Measurements from ENCODE around the gene BTG2. TPM values are rescaled to one million over a fixed set of nuclear protein-coding genes. Genes with fewer than 3 reads are reported as not detected.

The BTG2 gene
- total RNA-seq, 4 donors from 2014 or later = 41.9 to 82.1 (median 51.9) TPM

- Histone ChIP-seq H3K27ac (peak overlapping the region; percentile 99 to 100 (median 99)), H3K27me3 (no peaks in the 10 kb centered on the region), H3K9me3 (no peaks in the 10 kb centered on the region), H3K4me3 (replicated peaks in 1 of 3) (peak overlapping the region; percentile 88 to 99 (median 96)), H3K36me3 (peaks cover 0 to 37% of the 10 kb centered on the region in 2 donors), H3K4me1 (peaks cover 27 to 48% of the 10 kb centered on the region in 2 donors)
- peak; percentile 97 to 98 for DNase-seq
- 0 to 1% methylated on average over 7 to 11 of the region's 22 CpGs for WGBS, 2 donors
- intact Hi-C loops (cut with DNase I) = no loop called here
- peak in 3 of 6 experiments; percentile 12 to 50 (median 17) for TF ChIP-seq CTCF (IDR thresholded peaks at IDR 0.05)
- TF ChIP-seq POLR2A (IDR thresholded peaks at IDR 0.05) = peak; percentile 58 to 95
Observed at GRCh38 chr1:203306089-203306964, 1.0 kb downstream of the BTG2 start.

- intact Hi-C loops (cut with DNase I) = no loop called here
- peak overlapping the region; percentile 99 to 100 (median 99) for H3K27ac ChIP-seq
- TF ChIP-seq POLR2A (IDR thresholded peaks at IDR 0.05) (peak in 1 of 2 donors; percentile 10), CTCF (IDR thresholded peaks at IDR 0.05) (no peak)
- peak overlapping the region; percentile 3 to 99 (median 88) for H3K4me3 ChIP-seq (replicated peaks in 1 of 3)
- H3K9me3 ChIP-seq = no peaks in the 10 kb centered on the region
- peak; percentile 60 to 72 for DNase-seq
- no peaks in the 10 kb centered on the region for H3K27me3 ChIP-seq
- peaks cover 27 to 52% of the 10 kb centered on the region in 2 donors for H3K4me1 ChIP-seq
- whole genome bisulfite sequencing, 2 donors = 19 to 22% methylated on average over 18 to 21 of the region's 21 CpGs
- peaks cover 0 to 37% of the 10 kb centered on the region in 2 donors for H3K36me3 ChIP-seq
Observed at GRCh38 chr1:203306965-203307541, 1.7 kb downstream of the BTG2 start.

GRCh38 chr1:203307641-203308126 lies 2.4 kb downstream of the BTG2 start:
- 22 to 29% methylated on average over 3 of the region's 3 CpGs for WGBS, 2 donors
- Histone ChIP-seq H3K27ac (peak overlapping the region; percentile 99 to 100 (median 99)), H3K9me3 (no peaks in the 10 kb centered on the region), H3K27me3 (no peaks in the 10 kb centered on the region), H3K4me3 (replicated peaks in 1 of 3) (peak overlapping the region in 2 of 3 donors; percentile 3 to 99), H3K36me3 (peaks cover 0 to 37% of the 10 kb centered on the region in 2 donors), H3K4me1 (peaks cover 27 to 55% of the 10 kb centered on the region in 2 donors)
- DNase-seq = no peak
- intact Hi-C loops (cut with DNase I) = no loop called here
- TF ChIP-seq POLR2A (IDR thresholded peaks at IDR 0.05) (no peak), CTCF (IDR thresholded peaks at IDR 0.05) (no peak)

GRCh38 chr1:203308328-203308922 lies 3.1 kb downstream of the BTG2 start:
- intact Hi-C loops (cut with DNase I) = no loop called here
- TF ChIP-seq POLR2A (IDR thresholded peaks at IDR 0.05) = no peak
- no peak for TF ChIP-seq CTCF (IDR thresholded peaks at IDR 0.05)
- H3K9me3 ChIP-seq = no peaks in the 10 kb centered on the region
- H3K4me1 ChIP-seq = peaks cover 27 to 55% of the 10 kb centered on the region in 2 donors
- peaks cover 0 to 37% of the 10 kb centered on the region in 2 donors for H3K36me3 ChIP-seq
- WGBS, 2 donors = 42 to 46% methylated on average over 5 of the region's 5 CpGs
- H3K27ac ChIP-seq = peak overlapping the region; percentile 99 to 100 (median 99)
- H3K27me3 ChIP-seq = no peaks in the 10 kb centered on the region
- DNase-seq = no peak
- H3K4me3 ChIP-seq (replicated peaks in 1 of 3) = peak overlapping the region in 1 of 3 donors; percentile 14

Data from thyroid gland (tissue), 4 donors.